HG03095 (cell line): ENCODE results near the gene DLG1.
A peak's percentile ranks its signal among the peaks of the same experiment; 100 is the strongest.
"Not testable (repeated sequence)": the region's sequence is repeated elsewhere in the genome, so short reads cannot be mapped to it uniquely, and the experiment has no call there.

Experiments used
- ATAC-seq: cut with Tn5 transposase; IDR thresholded peaks from one replicate; pipeline ENCODE4 v1.9.1; 2021; ENCODE audit warnings: moderate library complexity; ENCODE audit not compliant: unreplicated experiment

Gene DLG1

GRCh38 chr3:197122394-197122793 is 176.0 kb downstream of the DLG1 start:
- no peak for ATAC-seq

- peak; percentile 68 for ATAC-seq
Measured at GRCh38 chr3:197117114-197117513, 181.3 kb downstream of the DLG1 start.

GRCh38 chr3:197114007-197114406 is 184.4 kb downstream of the DLG1 start:
- no peak for ATAC-seq

DNA sequence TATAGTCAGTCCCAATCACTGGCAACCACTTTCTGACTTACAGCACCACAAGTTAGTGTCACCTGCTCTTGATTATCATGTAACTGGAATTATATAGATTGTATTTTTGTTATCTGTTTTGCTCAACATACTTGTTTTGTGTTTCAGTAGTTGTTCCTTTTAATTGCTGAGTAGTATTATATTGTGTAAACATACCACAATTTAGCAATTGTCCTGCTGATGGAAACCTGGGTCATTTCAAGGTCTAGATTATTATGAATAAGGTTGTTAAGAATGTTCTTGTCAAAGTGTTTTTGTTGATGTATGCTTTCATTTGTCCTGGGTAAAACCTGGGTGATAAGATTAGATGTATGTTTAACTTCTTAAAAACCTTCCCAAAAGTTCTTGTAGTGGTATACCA is 186.7 kb downstream of the DLG1 start:
- no peak for ATAC-seq

DNA sequence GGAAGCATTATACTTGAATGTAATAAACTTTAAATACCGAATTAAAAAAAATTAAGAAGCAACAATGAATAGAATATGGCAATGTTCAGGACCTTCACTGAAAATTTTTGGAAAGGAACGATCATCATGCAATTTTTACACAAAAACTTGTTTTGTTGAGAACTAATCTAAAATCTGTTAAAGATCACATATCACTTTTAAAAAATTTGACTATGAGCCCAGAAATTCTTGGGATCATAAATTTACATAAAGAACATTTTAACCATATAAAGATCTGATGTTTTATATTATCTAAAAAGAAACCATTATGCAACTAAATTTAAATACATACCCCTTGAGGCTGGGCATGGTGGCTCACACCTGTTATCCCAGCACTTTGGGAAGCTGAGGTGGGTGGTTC is 192.6 kb downstream of the DLG1 start:
- no peak for ATAC-seq

GRCh38 chr3:197104738-197105137 is 193.7 kb downstream of the DLG1 start:
- no peak for ATAC-seq

DNA sequence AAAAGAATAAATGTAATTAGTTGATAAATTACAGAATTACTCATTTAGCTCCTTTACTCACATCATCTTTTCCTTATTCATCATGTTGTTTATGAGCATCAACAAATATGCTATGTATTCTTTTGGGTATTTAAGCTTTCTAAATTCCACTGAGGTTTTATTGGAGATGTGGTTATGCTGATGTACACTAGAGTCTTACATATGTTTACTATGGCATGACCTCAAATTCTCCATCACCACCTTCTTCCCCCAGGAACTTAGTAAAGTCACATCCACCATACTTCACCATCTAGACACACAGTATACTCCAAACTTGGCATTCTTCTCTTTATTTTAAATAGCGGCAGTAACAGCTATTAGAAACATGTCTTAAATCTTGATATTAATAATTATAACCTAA is 194.6 kb downstream of the DLG1 start:
- ATAC-seq: no peak

DNA sequence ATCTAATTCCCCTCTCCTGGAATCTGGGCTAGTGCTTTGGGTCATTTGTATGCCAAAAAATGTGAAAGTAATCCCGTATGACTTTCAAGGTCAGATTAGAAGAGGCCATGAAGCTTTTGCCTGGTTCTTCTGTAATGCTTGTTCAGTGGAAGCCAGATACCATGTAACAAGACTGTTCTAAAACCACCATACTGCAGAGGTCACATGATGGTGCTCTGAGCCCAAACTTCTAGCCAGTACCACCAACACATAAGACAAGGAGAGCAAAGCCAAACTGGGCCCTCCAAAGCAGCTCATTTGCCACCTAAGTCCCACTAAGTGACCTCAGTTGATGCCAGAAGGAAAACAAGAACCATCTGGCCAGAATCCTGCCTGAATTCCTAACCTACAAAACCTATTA is 204.5 kb downstream of the DLG1 start:
- ATAC-seq: no peak

DNA sequence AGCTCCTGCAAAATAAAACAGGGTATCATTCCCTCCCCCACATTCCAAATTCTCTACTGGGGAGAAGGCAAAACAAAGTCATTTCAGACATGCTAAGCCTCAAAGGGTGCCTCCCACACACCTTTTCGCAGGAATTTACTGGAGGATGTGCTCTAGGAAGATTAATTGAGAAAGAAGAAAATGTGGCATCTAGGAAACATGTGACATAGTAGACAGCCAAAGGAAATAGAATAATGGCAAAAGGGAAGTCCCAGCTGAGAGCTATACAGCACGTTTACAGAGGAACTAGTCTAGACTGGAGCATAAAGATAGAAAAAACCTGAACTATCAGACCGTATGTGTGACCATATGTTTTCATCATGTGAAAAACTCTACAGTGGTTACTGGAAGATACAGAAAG is 210.0 kb downstream of the DLG1 start:
- ATAC-seq: no peak

DNA sequence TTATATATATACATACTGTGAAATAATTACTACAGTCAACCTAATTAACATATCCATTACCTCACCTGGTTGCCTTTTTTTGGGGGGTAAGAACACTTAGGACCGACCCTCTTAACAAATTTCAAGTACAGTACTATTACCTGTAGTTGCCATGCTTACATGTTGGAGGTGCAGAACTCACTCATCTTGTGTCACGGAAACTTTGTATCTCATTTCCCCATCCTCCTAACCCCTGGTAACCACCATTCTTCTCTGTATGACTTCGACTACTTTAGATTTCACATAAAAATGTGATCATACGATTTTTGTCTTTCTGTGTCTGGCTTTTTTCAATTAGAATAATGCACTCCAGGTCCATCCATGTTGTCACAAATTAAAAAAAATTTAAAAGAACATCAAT is 213.3 kb downstream of the DLG1 start:
- ATAC-seq: no peak

DNA sequence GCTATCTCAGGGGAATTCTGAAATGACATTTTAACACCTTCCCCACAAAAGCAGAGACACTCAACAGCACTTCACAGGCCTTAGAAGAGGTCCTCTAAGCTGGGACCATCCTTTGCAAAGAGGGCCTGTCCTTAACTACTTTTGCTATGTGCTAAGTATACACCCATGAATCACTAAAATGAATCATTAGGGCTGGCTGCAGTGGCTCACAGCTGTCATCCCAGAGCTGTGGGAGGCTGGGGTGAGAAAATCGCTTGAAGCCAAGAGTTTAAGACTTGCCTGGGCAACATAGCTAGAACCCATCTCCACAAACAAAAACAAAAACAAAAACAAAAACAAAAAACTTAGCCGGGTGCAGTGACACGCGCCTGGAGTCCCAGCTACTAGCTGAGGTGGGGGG is 214.9 kb downstream of the DLG1 start:
- ATAC-seq: no peak

- no peak for ATAC-seq
Measured at GRCh38 chr3:197082871-197083270, 215.5 kb downstream of the DLG1 start.

- no peak for ATAC-seq
Measured at GRCh38 chr3:197080344-197080743, 218.1 kb downstream of the DLG1 start.

GRCh38 chr3:197076415-197076814 is 222.0 kb downstream of the DLG1 start:
- no peak for ATAC-seq

GRCh38 chr3:197068077-197068476 is 230.3 kb downstream of the DLG1 start:
- no peak for ATAC-seq

DNA sequence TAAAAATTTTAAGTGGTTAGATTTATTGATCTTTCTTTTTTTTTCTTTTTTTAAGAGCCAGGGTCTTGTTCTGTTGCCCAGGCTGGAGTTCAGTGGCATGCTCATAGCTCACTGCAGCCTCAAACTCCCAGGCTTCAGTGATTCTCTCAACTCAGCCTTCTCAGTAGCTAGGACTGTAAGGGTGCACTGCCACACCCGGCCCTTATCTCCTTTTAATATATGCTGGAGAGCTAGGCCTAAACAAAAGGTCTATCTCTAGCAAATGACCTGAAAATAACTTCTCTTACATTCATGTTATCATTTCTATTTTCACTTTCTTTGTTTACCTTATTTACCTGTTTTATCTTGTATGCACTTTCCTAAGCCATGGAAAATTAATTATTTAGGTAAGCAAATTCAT is 233.6 kb downstream of the DLG1 start:
- ATAC-seq: no peak

DNA sequence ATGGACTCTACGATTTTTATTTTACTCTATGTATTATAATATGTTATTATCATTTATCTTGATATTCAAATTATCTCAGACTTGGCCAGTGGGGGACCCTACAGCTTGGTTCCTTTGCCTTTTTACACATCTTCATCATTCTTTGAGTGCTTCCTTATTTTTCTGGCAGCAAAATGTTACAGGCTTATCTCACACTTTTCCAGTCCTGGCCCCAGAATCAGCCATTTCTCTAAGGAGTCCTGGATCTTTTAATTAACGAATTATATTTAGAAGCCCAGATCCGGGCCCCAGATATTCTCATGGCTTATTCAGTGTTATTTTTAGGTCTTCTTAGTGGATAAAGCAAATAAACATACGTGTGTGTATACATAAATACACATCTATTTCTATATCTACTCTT is 236.0 kb downstream of the DLG1 start:
- ATAC-seq: no peak

- not testable (repeated sequence) for ATAC-seq
Measured at GRCh38 chr3:197051637-197052036, 246.8 kb downstream of the DLG1 start.

DNA sequence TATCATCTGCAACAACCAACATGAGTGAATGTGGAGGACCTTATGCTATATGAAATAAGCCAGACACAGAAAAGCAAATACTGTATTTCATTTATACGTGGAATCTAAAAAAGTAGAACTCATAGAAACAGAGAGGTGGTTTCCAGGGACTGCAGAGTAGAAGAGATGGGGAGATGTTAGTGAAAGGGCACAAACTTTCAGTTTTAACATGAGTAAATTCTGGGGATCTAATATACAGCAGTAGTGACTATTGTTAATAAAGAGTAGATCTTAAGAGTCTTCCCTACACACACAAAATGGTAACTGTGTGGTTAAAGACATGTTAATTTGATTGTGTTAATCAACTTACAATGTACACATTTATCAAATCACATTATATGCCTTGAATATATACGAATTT is 247.9 kb downstream of the DLG1 start:
- no peak for ATAC-seq

GRCh38 chr3:197042539-197042938 is 255.9 kb downstream of the DLG1 start:
- ATAC-seq: no peak

DNA sequence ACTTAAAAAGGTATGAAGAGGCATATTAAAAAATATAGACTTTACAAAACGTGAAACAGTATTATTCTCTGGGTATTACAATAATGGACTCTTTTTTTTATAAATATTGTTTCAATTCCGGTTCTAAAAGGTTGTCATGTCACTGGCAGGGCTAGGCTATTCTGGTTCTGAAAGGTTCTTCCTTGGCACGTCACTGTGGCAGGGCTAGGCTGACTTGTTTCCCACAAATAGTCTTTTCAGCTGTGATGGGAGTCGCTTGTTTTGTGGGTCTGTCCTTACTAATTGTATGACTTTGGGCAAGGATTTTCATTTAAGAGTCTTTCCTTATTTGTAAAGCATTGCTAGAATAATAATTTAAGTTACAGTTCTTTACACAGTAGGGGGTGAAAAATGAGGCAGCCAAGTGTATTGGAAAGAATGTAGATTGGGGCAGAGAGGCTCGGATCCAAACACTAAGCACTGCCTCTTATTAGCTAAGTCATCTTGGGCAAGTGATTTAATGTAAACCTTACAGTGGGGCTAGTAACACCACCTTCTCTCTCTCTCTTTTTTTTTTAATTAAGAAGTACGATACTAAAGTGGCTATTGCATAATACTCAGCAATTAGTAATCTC is 256.4 kb downstream of the DLG1 start:
- ATAC-seq: no peak

GRCh38 chr3:197040658-197041057 is 257.8 kb downstream of the DLG1 start:
- ATAC-seq: no peak

GRCh38 chr3:197038679-197039462 is 259.5 kb downstream of the DLG1 start:
- ATAC-seq: no peak
